Left ventricle myocardium inferior (tissue), 1 donor: Measurements from ENCODE around the gene WEE2. TPM values are rescaled to one million over a fixed set of nuclear protein-coding genes. Genes with fewer than 3 reads are reported as not detected.

Experiments
- DNase-seq: peaks from one replicate; pipeline ENCODE4 v3.0.0-alpha.2; 2020
- H3K27ac ChIP-seq: fragments of 200-600 bp; replicated peaks from 2 replicates; pipeline ENCODE4 v1.8.0; 2021
- H3K27me3 ChIP-seq: fragments of 200-600 bp; 2 replicates; pipeline ENCODE4 v1.8.0; 2021; ENCODE audit warnings: low read depth
- H3K36me3 ChIP-seq: fragments of 200-600 bp; 2 replicates; pipeline ENCODE4 v1.8.0; 2021
- H3K4me1 ChIP-seq: fragments of 200-600 bp; 2 replicates; pipeline ENCODE4 v1.8.0; 2021
- H3K4me3 ChIP-seq: fragments of 200-600 bp; 2 replicates; pipeline ENCODE4 v1.8.0; 2021; ENCODE audit warnings: mild to moderate bottlenecking, moderate library complexity
- H3K9me3 ChIP-seq: fragments of 200-600 bp; replicated peaks from 2 replicates; pipeline ENCODE4 v1.8.0; 2021
- CTCF ChIP-seq: fragments of 200-600 bp; IDR thresholded peaks from 2 replicates; pipeline ENCODE4 v1.8.0; 2021; ENCODE audit warnings: antibody characterized with exemption, mild to moderate bottlenecking, borderline replicate concordance
- intact Hi-C: fragments of 100-400 bp; cut with micrococcal nuclease; formaldehyde crosslinking; loops from one replicate; pipeline ENCODE4 v1.11.0; 2022
- long read RNA-seq: library from polyadenylated mRNA; unstranded; transcript quantifications from one replicate; pipeline ENCODE4 v2.0.0, GENCODE V29; 2021
- total RNA-seq: library from RNA; stranded (reverse); fragmentation: NEBNext Ultra II Directional; extraction: Animal tissue kit (Norgen Biotek cat#: 25700); gene quantifications from one replicate; pipeline ENCODE4 v1.2.1, GENCODE V29; 2021
- donor health status: DM: no; HTN: yes; CAD: no; lungs with severe emphysema.

The WEE2 gene
- not detected for total RNA-seq
- long read RNA-seq, result 0 reads

GRCh38 chr7:141708351-141708750 lies at the start of gene WEE2:
WEE2 (plus strand) TSS chr7:141708353; CDS start chr7:141708759, 406 bp downstream.
- Histone ChIP-seq H3K36me3 (no peaks in the 10 kb centered on the region), H3K27me3 (no peaks in the 10 kb centered on the region), H3K4me3 (no peak within 1 kb of the TSS), H3K27ac (no peak within 1 kb of the TSS), H3K9me3 (no peaks in the 10 kb centered on the region), H3K4me1 (no peaks in the 10 kb centered on the region)
- DNase-seq, result no peak
- no peak for TF ChIP-seq CTCF
- intact Hi-C loops, result no loop called here

GRCh38 chr7:141659501-141659900 lies 48.7 kb upstream of the WEE2 start:
- Histone ChIP-seq H3K4me1 (peaks cover 18% of the 10 kb centered on the region), H3K27ac (no peak overlapping the region), H3K9me3 (no peaks in the 10 kb centered on the region), H3K27me3 (no peaks in the 10 kb centered on the region), H3K36me3 (peaks cover 65% of the 10 kb centered on the region), H3K4me3 (no peak overlapping the region)
- TF ChIP-seq CTCF, result no peak
- DNase-seq, result no peak
- intact Hi-C loops, result loop anchor here (10.0 kb wide), 1 partner anchor 75 kb away; the partner anchor contains the start of gene SSBP1

- Histone ChIP-seq H3K27ac (peak overlapping the region; percentile 30), H3K4me3 (no peak overlapping the region), H3K27me3 (no peaks in the 10 kb centered on the region), H3K36me3 (peaks cover 71% of the 10 kb centered on the region), H3K4me1 (peaks cover 11% of the 10 kb centered on the region), H3K9me3 (no peaks in the 10 kb centered on the region)
- intact Hi-C loops, result no loop called here
- no peak for DNase-seq
- TF ChIP-seq CTCF, result no peak
Observed at GRCh38 chr7:141660259-141660658, 47.9 kb upstream of the WEE2 start.

- no peak overlapping the region for H3K4me3 ChIP-seq
- no peaks in the 10 kb centered on the region for H3K27me3 ChIP-seq
- H3K4me1 ChIP-seq, result peaks cover 11% of the 10 kb centered on the region
- H3K9me3 ChIP-seq, result no peaks in the 10 kb centered on the region
- no peak for DNase-seq
- peak overlapping the region; percentile 30 for H3K27ac ChIP-seq
- intact Hi-C loops, result no loop called here
- H3K36me3 ChIP-seq, result peaks cover 68% of the 10 kb centered on the region
- TF ChIP-seq CTCF, result no peak
Observed at GRCh38 chr7:141663081-141663849, 44.9 kb upstream of the WEE2 start.

- intact Hi-C loops, result no loop called here
- Histone ChIP-seq H3K4me1 (peaks cover 11% of the 10 kb centered on the region), H3K36me3 (peaks cover 61% of the 10 kb centered on the region), H3K27me3 (no peaks in the 10 kb centered on the region), H3K9me3 (no peaks in the 10 kb centered on the region), H3K27ac (no peak overlapping the region), H3K4me3 (no peak overlapping the region)
- no peak for TF ChIP-seq CTCF
- no peak for DNase-seq
Observed at GRCh38 chr7:141664450-141664849, 43.7 kb upstream of the WEE2 start.
